HL-60 (cell line): ENCODE data around the gene ADAMTS12.

Experiments
- CTCF ChIP-seq: IDR thresholded peaks from one replicate; pipeline ENCODE4 v1.5.1; 2011; ENCODE audit warnings: low read length, control low read depth, inconsistent platforms; ENCODE audit not compliant: insufficient read depth
- GABPA ChIP-seq: IDR thresholded peaks from 2 replicates; pipeline ENCODE4 v1.6.1; 2012; ENCODE audit warnings: low read depth
- POLR2AphosphoS5 ChIP-seq: IDR thresholded peaks from 2 replicates; pipeline ENCODE4 v1.6.1; 2012; ENCODE audit warnings: low read depth
- REST ChIP-seq: IDR thresholded peaks from 2 replicates; pipeline ENCODE4 v1.6.1; 2012; ENCODE audit warnings: low read depth; ENCODE audit not compliant: insufficient replicate concordance
- SPI1 ChIP-seq: IDR thresholded peaks from 2 replicates; pipeline ENCODE4 v1.6.1; 2012; ENCODE audit warnings: low read depth, mild to moderate bottlenecking, borderline replicate concordance

DNA sequence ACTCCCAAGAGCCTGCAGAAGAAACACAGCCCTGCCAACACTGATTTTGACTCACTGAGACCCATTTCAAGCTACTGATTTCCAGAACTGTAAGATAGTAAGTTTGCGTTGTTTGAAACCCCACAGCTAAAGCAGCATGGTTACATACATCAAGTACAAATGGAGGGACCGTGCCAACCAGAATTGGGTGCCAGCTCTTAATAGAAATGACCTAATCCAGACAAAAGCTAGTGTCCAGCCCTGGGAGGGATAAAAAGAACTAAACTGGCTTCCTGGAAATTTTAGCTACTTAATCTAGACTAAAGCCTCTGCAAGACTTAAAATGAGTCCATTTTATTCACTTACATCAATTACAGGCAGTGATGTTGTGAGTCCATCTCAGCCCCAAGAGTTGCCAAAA, 122.6 kb downstream of the ADAMTS12 start:
- no peak for TF ChIP-seq CTCF
- no peak for TF ChIP-seq REST
- TF ChIP-seq POLR2AphosphoS5: no peak
- TF ChIP-seq SPI1: no peak
- TF ChIP-seq GABPA: no peak
